H1 (cell line): ENCODE data around the gene RNU1-4. TPM values are rescaled to one million over a fixed set of nuclear protein-coding genes. Genes with fewer than 3 reads are reported as not detected.
"Not testable (repeated sequence)": the region's sequence is repeated elsewhere in the genome, so short reads cannot be mapped to it uniquely, and the experiment has no call there.

ENCODE experiments used
- CTCF ChIA-PET: fragments of 300-600 bp; sonication (Branson Sonifier 250); formaldehyde crosslinking; loops from one replicate; lab custom pipeline; 2021; ENCODE audit not compliant: partially characterized antibody; lab: Charles Lee
- POLR2A ChIA-PET: fragments of 300-600 bp; sonication (Branson Sonifier 250); formaldehyde crosslinking; loops from one replicate; lab custom pipeline; 2021; ENCODE audit warnings: inconsistent platforms; ENCODE audit not compliant: partially characterized antibody; lab: Charles Lee
- DNase-seq, 2 experiments: peaks; one replicate each; pipeline versions ENCODE4 v3.0.0 to v3.0.0-alpha.2; 2010 to 2022; ENCODE audit warnings: low spot score in 2 of 2, low read depth in 1 of 2, mixed read lengths in 1 of 2
- FAIRE-seq: peaks from 2 replicates; lab custom pipeline; 2011; peaks lifted over from hg19 to GRCh38; lab: Jason Lieb, UNC
- H2AFZ ChIP-seq: 2 replicates; pipeline ENCODE4 v1.8.1; 2012; ENCODE audit warnings: low read length, inconsistent platforms
- H2AK5ac ChIP-seq: 2 replicates; pipeline ENCODE4 v1.6.1; 2013; ENCODE audit warnings: low read depth, low read length
- H2BK120ac ChIP-seq: replicated peaks from 2 replicates; pipeline ENCODE3; 2013; ENCODE audit warnings: low read depth, low read length, inconsistent platforms
- H2BK12ac ChIP-seq: 2 replicates; pipeline ENCODE4 v1.6.1; 2013; ENCODE audit warnings: low read depth, low read length
- H2BK15ac ChIP-seq: 2 replicates; pipeline ENCODE4 v1.6.1; 2013; ENCODE audit warnings: low read length
- H2BK20ac ChIP-seq: 2 replicates; pipeline ENCODE4 v1.6.1; 2013; ENCODE audit warnings: low read length
- H2BK5ac ChIP-seq: 2 replicates; pipeline ENCODE4 v1.6.1; 2013; ENCODE audit warnings: low read depth, low read length
- H3K14ac ChIP-seq: 2 replicates; pipeline ENCODE4 v1.6.1; 2013; ENCODE audit warnings: inconsistent platforms; ENCODE audit not compliant: insufficient read length
- H3K18ac ChIP-seq: 2 replicates; pipeline ENCODE4 v1.6.1; 2013; ENCODE audit warnings: low read length; ENCODE audit errors: extremely low read depth
- H3K23ac ChIP-seq: 2 replicates; pipeline ENCODE4 v1.6.1; 2013; ENCODE audit warnings: inconsistent platforms; ENCODE audit not compliant: insufficient read length
- H3K23me2 ChIP-seq: 2 replicates; pipeline ENCODE4 v1.6.1; 2013; ENCODE audit warnings: low read depth, low read length
- H3K27ac ChIP-seq: 2 replicates; pipeline ENCODE4 v1.6.1; 2011; ENCODE audit warnings: low read depth, low read length, inconsistent platforms
- H3K27me3 ChIP-seq, 4 experiments: replicated peaks in 1 of 4; 1 replicate in 1 of 4; 2 replicates in 3 of 4; pipeline versions ENCODE4 v1.6.1 to v1.8.1; 2011 to 2013; ENCODE audit warnings: low read length in 3 of 4, mild to moderate bottlenecking in 3 of 4, inconsistent platforms in 2 of 4, mixed read lengths in 2 of 4, moderate library complexity in 1 of 4; ENCODE audit not compliant: control insufficient read depth in 3 of 4, insufficient read depth in 3 of 4; ENCODE audit errors: extremely low read depth in 1 of 4
- H3K36me3 ChIP-seq, 4 experiments: 2 replicates each; pipeline versions ENCODE4 v1.6.1 to v1.8.1; 2011 to 2013; ENCODE audit warnings: mild to moderate bottlenecking in 4 of 4, low read length in 3 of 4, moderate library complexity in 2 of 4, control low read depth in 1 of 4, inconsistent platforms in 1 of 4; ENCODE audit not compliant: insufficient read depth in 4 of 4, control insufficient read depth in 2 of 4
- H3K4ac ChIP-seq: replicated peaks from 2 replicates; pipeline ENCODE3; 2013; ENCODE audit warnings: low read length, low read depth, mixed read lengths, inconsistent platforms; ENCODE audit not compliant: insufficient read length
- H3K4me1 ChIP-seq, 4 experiments: replicated peaks in 1 of 4; 1 replicate in 1 of 4; 2 replicates in 3 of 4; pipeline versions ENCODE4 v1.6.1 to v1.8.1; 2011 to 2013; ENCODE audit warnings: low read length in 3 of 4, inconsistent platforms in 2 of 4, mixed read lengths in 1 of 4; ENCODE audit not compliant: insufficient read depth in 4 of 4, control insufficient read depth in 3 of 4
- H3K4me2 ChIP-seq, 2 experiments: 2 replicates each; pipeline versions ENCODE4 v1.6.1 to v1.8.1; 2011 to 2013; ENCODE audit warnings: low read depth in 2 of 2, low read length in 2 of 2, control low read depth in 1 of 2, inconsistent platforms in 1 of 2, mild to moderate bottlenecking in 1 of 2; ENCODE audit not compliant: insufficient read depth in 1 of 2
- H3K4me3 ChIP-seq, 4 experiments: fragments of 200-600, 300-600 bp in 1 of 4; sonication (generic), shearing (Covaris generic), sonication (Bioruptor Twin) in 1 of 4; 2 replicates each; pipeline versions ENCODE4 v1.5.1 to v1.8.1; 2011 to 2016; ENCODE audit warnings: low read length in 4 of 4, low read depth in 3 of 4, control low read depth in 2 of 4, inconsistent platforms in 2 of 4, mild to moderate bottlenecking in 2 of 4, mixed read lengths in 1 of 4, moderate library complexity in 1 of 4; ENCODE audit not compliant: insufficient read depth in 2 of 4; ENCODE audit errors: extremely low read depth in 1 of 4
- H3K56ac ChIP-seq: replicated peaks from 2 replicates; pipeline ENCODE3; 2013; ENCODE audit warnings: low read depth, mild to moderate bottlenecking, mixed read lengths, low read length, inconsistent platforms; ENCODE audit not compliant: insufficient read length
- H3K79me1 ChIP-seq: 2 replicates; pipeline ENCODE4 v1.6.1; 2013; ENCODE audit warnings: low read depth, low read length, control low read depth
- H3K79me2 ChIP-seq, 2 experiments: 2 replicates each; pipeline versions ENCODE4 v1.6.1 to v1.8.1; 2012 to 2013; ENCODE audit warnings: low read length in 2 of 2, mild to moderate bottlenecking in 2 of 2, inconsistent platforms in 1 of 2; ENCODE audit not compliant: insufficient read depth in 2 of 2, control insufficient read depth in 1 of 2
- H3K9ac ChIP-seq, 4 experiments: replicated peaks in 1 of 4; 1 replicate in 1 of 4; 2 replicates in 3 of 4; pipeline versions ENCODE4 v1.6.1 to v1.8.1; 2011 to 2013; ENCODE audit warnings: low read depth in 3 of 4, low read length in 3 of 4, control low read depth in 2 of 4, mild to moderate bottlenecking in 2 of 4, moderate library complexity in 2 of 4, inconsistent platforms in 1 of 4; ENCODE audit errors: extremely low read depth in 1 of 4
- H3K9me3 ChIP-seq, 2 experiments: 2 replicates each; pipeline versions ENCODE4 v1.6.1 to v1.8.1; 2012 to 2013; ENCODE audit warnings: mild to moderate bottlenecking in 2 of 2, moderate library complexity in 2 of 2, control low read depth in 1 of 2, inconsistent platforms in 1 of 2, low read depth in 1 of 2, low read length in 1 of 2, mixed read lengths in 1 of 2; ENCODE audit not compliant: insufficient read depth in 2 of 2
- H4K20me1 ChIP-seq, 2 experiments: replicated peaks in 1 of 2; 2 replicates each; pipeline versions ENCODE3 to v1.8.1; 2011 to 2013; ENCODE audit warnings: inconsistent platforms in 2 of 2, low read length in 2 of 2, mild to moderate bottlenecking in 1 of 2; ENCODE audit not compliant: insufficient read depth in 2 of 2, control insufficient read depth in 1 of 2
- H4K5ac ChIP-seq: 2 replicates; pipeline ENCODE4 v1.6.1; 2013; ENCODE audit warnings: low read length, low read depth, mixed read lengths, inconsistent platforms; ENCODE audit not compliant: insufficient read length
- H4K8ac ChIP-seq: 2 replicates; pipeline ENCODE4 v1.8.0; 2013; ENCODE audit warnings: mild to moderate bottlenecking, moderate library complexity, low read length, inconsistent platforms; ENCODE audit not compliant: insufficient read depth; ENCODE audit errors: extremely low read depth
- H4K91ac ChIP-seq: replicated peaks from 2 replicates; pipeline ENCODE3; 2013; ENCODE audit warnings: low read length, mixed read lengths, inconsistent platforms; ENCODE audit not compliant: insufficient read length
- WGBS, 2 experiments: shearing (Covaris generic) in 1 of 2; methylation state at CpG; one replicate each; pipeline versions ENCODE4 v1.1.6 to v1.1.7; 2013 to 2015; ENCODE audit warnings: low lambda C conversion rate in 2 of 2, mixed read lengths in 2 of 2, inconsistent platforms in 1 of 2, low coverage in 1 of 2, missing lambda C conversion rate in 1 of 2; ENCODE audit not compliant: insufficient replicate concordance in 2 of 2, insufficient coverage in 1 of 2, insufficient read length in 1 of 2; ENCODE audit errors: extremely low coverage in 1 of 2, missing lambda C conversion rate in 1 of 2; 5-methylcytosine and 5-hydroxymethylcytosine counted together
- polyA plus RNA-seq, 7 experiments: library from polyadenylated mRNA; depleted of rRNA in 3 of 7; stranded (reverse) in 5 of 7; unstranded in 2 of 7; fragments of >200 nt in 5 of 7; fragments of 200-250 nt in 2 of 7; gene quantifications; 1 replicate in 5 of 7; 2 replicates in 1 of 7; 4 replicates in 1 of 7; pipeline versions ENCODE4 v1.2.1 to v1.2.3, GENCODE V29; 2011 to 2013; ENCODE audit warnings: missing spikeins in 2 of 7, mixed read lengths in 2 of 7
- total RNA-seq: library from RNA; stranded (reverse); fragmentation: NEBNext Ultra II Directional; extraction: Animal tissue kit (Norgen Biotek cat#: 25700); gene quantifications from 2 replicates; pipeline ENCODE4 v1.2.1, GENCODE V29; 2021

The RNU1-4 gene
- total and polyA plus RNA-seq, 2 of the 8 experiments (the other 6 are each of a cell fraction or from before 2014, with no cell fraction given), result 145 to 1,303 TPM

GRCh38 chr1:16728243-16728949 lies 11.9 kb upstream of the RNU1-4 start:
- H2BK12ac ChIP-seq, FAIRE-seq, H3K27ac ChIP-seq, H4K5ac ChIP-seq, H4K20me1 ChIP-seq, H3K27me3 ChIP-seq, DNase-seq, H3K4me2 ChIP-seq, H3K18ac ChIP-seq, H3K23me2 ChIP-seq, H3K9ac ChIP-seq, H3K79me1 ChIP-seq, H2BK120ac ChIP-seq, H3K23ac ChIP-seq, H2BK15ac ChIP-seq, H3K14ac ChIP-seq, H2AK5ac ChIP-seq, H2AFZ ChIP-seq, H3K36me3 ChIP-seq, H4K91ac ChIP-seq, H4K8ac ChIP-seq, H3K56ac ChIP-seq, H3K4ac ChIP-seq, H2BK5ac ChIP-seq, H3K4me1 ChIP-seq, H3K79me2 ChIP-seq, H2BK20ac ChIP-seq, H3K9me3 ChIP-seq, H3K4me3 ChIP-seq: not testable (repeated sequence)
- CTCF ChIA-PET, result interaction anchor here (1.2 to 29.9 kb wide), 5 partner anchors 16 to 108 kb away, joined by 3 to 723 read pairs (median 4); no protein-coding TSS in a partner anchor
- WGBS, 2 experiments, result 79 to 100% methylated on average over 3 to 18 of the region's 24 CpGs
- POLR2A ChIA-PET, result interaction anchor here (1.2 kb wide), 1 partner anchor 16 kb away, joined by 3 read pairs; no protein-coding TSS in a partner anchor
